ENCODE data around the gene LRP2BP. TPM values are rescaled to one million over a fixed set of nuclear protein-coding genes. Genes with fewer than 3 reads are reported as not detected.

The LRP2BP gene
- total RNA-seq, 1 experiment from 2014 or later: 0.19 TPM

DNA sequence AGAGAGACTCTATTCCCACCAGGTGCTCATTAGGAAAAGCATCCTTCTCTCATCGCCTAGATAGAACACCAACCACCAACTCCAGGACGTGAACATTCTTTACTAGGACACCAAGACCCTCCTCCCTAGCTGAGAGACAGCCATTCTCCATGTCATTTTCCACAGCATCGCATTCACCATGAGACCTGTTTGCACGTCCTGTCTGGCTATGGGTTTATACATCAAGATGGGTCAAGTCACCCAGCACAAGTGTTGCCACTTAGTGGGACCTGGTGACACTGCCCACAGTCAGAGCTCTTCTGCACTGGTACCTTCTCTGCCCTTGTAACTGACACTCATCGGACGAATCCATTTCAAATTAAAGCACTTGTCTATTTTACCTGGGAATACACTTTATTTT lies 17.5 kb downstream of the LRP2BP start:
- ChIA-PET POLR2A (ENCODE audit: low non-redundant PET) (no interaction called here), CTCF (no interaction called here)
- no peak overlapping the region for H3K4me3 ChIP-seq (ENCODE audit: low read depth, low read length, poor library complexity, severe bottlenecking)
- no peaks in the 10 kb centered on the region for H3K36me3 ChIP-seq (ENCODE audit: insufficient read depth, low read length, poor library complexity, severe bottlenecking)
- BruUV-seq (replicated peaks): no TSS peak
- peaks cover 16% of the 10 kb centered on the region for H3K9me3 ChIP-seq (ENCODE audit: low read depth, low read length, poor library complexity, severe bottlenecking)
- peaks cover 11% of the 10 kb centered on the region for H3K27me3 ChIP-seq (replicated peaks; ENCODE audit: insufficient read depth, low read depth, low read length, poor library complexity)
- no peak for TF ChIP-seq EZH2 (IDR thresholded peaks at IDR 0.05; ENCODE audit: borderline replicate concordance, low read depth, low read length, poor library complexity, severe bottlenecking)
- TF ChIP-seq, protein P1, sequence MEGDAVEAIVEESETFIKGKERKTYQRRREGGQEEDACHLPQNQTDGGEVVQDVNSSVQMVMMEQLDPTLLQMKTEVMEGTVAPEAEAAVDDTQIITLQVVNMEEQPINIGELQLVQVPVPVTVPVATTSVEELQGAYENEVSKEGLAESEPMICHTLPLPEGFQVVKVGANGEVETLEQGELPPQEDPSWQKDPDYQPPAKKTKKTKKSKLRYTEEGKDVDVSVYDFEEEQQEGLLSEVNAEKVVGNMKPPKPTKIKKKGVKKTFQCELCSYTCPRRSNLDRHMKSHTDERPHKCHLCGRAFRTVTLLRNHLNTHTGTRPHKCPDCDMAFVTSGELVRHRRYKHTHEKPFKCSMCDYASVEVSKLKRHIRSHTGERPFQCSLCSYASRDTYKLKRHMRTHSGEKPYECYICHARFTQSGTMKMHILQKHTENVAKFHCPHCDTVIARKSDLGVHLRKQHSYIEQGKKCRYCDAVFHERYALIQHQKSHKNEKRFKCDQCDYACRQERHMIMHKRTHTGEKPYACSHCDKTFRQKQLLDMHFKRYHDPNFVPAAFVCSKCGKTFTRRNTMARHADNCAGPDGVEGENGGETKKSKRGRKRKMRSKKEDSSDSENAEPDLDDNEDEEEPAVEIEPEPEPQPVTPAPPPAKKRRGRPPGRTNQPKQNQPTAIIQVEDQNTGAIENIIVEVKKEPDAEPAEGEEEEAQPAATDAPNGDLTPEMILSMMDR (conservative IDR thresholded peaks at IDR 0.05; ENCODE audit: low read depth, low read length): no peak
- intact Hi-C loops (cut with micrococcal nuclease; ENCODE audit: unreplicated experiment): no loop called here
- no peak for DNase-seq (ENCODE audit: low spot score)
- H3K27ac ChIP-seq (ENCODE audit: low read depth, low read length, poor library complexity, severe bottlenecking): no peak overlapping the region
- H3K4me1 ChIP-seq (ENCODE audit: insufficient read depth, low read length, poor library complexity, severe bottlenecking): peaks cover 11% of the 10 kb centered on the region

DNA sequence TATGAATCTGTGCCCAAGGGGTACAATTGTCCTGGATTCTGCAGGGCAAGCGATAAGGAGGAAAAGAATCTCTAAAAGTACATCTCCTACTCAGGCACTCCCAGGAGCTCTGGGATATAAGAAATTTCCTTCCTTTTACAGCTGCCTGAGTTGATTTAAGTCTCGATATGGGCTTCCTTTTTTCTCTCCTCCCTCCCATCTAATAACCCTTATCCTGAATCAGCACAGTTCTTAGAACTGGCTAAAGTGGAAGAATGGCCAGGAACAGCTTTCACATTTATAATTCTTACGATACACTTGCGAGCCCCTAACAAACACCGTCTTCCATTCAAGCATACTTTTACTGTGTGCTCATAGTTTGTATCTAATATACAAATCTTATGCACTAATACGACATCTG lies 21.2 kb downstream of the LRP2BP start:
- TF ChIP-seq EZH2 (IDR thresholded peaks at IDR 0.05; ENCODE audit: borderline replicate concordance, low read depth, low read length, poor library complexity, severe bottlenecking): no peak
- TF ChIP-seq, protein P1 (conservative IDR thresholded peaks at IDR 0.05; ENCODE audit: low read depth, low read length): no peak
- ChIA-PET POLR2A (ENCODE audit: low non-redundant PET) (no interaction called here), CTCF (no interaction called here)
- Histone ChIP-seq H3K36me3 (ENCODE audit: insufficient read depth, low read length, poor library complexity, severe bottlenecking) (no peaks in the 10 kb centered on the region), H3K27me3 (replicated peaks; ENCODE audit: insufficient read depth, low read depth, low read length, poor library complexity) (peaks cover 24% of the 10 kb centered on the region), H3K9me3 (ENCODE audit: low read depth, low read length, poor library complexity, severe bottlenecking) (no peaks in the 10 kb centered on the region), H3K27ac (ENCODE audit: low read depth, low read length, poor library complexity, severe bottlenecking) (no peak overlapping the region), H3K4me1 (ENCODE audit: insufficient read depth, low read length, poor library complexity, severe bottlenecking) (peaks cover 11% of the 10 kb centered on the region), H3K4me3 (ENCODE audit: low read depth, low read length, poor library complexity, severe bottlenecking) (no peak overlapping the region)
- intact Hi-C loops (cut with micrococcal nuclease; ENCODE audit: unreplicated experiment): no loop called here
- no TSS peak for BruUV-seq (replicated peaks)
- no peak for DNase-seq (ENCODE audit: low spot score)

DNA sequence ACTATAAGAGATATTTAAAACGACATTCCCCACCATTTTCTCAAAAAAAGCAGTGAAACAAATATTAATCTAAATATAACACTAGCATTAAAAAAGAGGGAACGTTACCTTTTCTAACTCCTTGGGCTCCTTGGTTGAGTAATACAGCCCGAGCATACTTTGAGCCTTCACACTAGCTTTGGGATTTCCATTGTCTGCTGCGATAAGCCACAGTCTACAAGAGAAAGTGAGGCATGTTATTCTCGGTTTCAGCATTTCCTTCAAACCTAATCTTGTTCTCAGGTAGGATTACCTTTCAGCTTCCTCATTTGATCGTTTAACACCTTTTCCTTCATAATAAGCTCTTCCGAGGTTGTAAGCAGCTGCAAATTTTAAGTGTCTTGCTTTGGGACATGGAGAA lies 21.7 kb downstream of the LRP2BP start:
- H3K27ac ChIP-seq (ENCODE audit: low read depth, low read length, poor library complexity, severe bottlenecking): no peak overlapping the region
- BruUV-seq (replicated peaks): no TSS peak
- ChIA-PET POLR2A (ENCODE audit: low non-redundant PET) (no interaction called here), CTCF (no interaction called here)
- no peak for TF ChIP-seq EZH2 (IDR thresholded peaks at IDR 0.05; ENCODE audit: borderline replicate concordance, low read depth, low read length, poor library complexity, severe bottlenecking)
- TF ChIP-seq, protein P1 (conservative IDR thresholded peaks at IDR 0.05; ENCODE audit: low read depth, low read length): no peak
- intact Hi-C loops (cut with micrococcal nuclease; ENCODE audit: unreplicated experiment): no loop called here
- H3K4me3 ChIP-seq (ENCODE audit: low read depth, low read length, poor library complexity, severe bottlenecking): no peak overlapping the region
- H3K9me3 ChIP-seq (ENCODE audit: low read depth, low read length, poor library complexity, severe bottlenecking): no peaks in the 10 kb centered on the region
- H3K27me3 ChIP-seq (replicated peaks; ENCODE audit: insufficient read depth, low read depth, low read length, poor library complexity): peaks cover 24% of the 10 kb centered on the region
- peaks cover 11% of the 10 kb centered on the region for H3K4me1 ChIP-seq (ENCODE audit: insufficient read depth, low read length, poor library complexity, severe bottlenecking)
- H3K36me3 ChIP-seq (ENCODE audit: insufficient read depth, low read length, poor library complexity, severe bottlenecking): no peaks in the 10 kb centered on the region
- no peak for DNase-seq (ENCODE audit: low spot score)

All from A673 (cell line).